Stimulated activated CD4-positive, alpha-beta T cell treated with anti-CD3 and anti-CD28 coated beads, Interleukin-1b, Interleukin-23, amount 100 ng/mL, for 48 hours (primary cell): ENCODE data around the gene GNG4.

Experiments used
- DNase-seq: peaks from one replicate; pipeline ENCODE4 v3.0.0-alpha.2; 2020

Gene GNG4

DNA sequence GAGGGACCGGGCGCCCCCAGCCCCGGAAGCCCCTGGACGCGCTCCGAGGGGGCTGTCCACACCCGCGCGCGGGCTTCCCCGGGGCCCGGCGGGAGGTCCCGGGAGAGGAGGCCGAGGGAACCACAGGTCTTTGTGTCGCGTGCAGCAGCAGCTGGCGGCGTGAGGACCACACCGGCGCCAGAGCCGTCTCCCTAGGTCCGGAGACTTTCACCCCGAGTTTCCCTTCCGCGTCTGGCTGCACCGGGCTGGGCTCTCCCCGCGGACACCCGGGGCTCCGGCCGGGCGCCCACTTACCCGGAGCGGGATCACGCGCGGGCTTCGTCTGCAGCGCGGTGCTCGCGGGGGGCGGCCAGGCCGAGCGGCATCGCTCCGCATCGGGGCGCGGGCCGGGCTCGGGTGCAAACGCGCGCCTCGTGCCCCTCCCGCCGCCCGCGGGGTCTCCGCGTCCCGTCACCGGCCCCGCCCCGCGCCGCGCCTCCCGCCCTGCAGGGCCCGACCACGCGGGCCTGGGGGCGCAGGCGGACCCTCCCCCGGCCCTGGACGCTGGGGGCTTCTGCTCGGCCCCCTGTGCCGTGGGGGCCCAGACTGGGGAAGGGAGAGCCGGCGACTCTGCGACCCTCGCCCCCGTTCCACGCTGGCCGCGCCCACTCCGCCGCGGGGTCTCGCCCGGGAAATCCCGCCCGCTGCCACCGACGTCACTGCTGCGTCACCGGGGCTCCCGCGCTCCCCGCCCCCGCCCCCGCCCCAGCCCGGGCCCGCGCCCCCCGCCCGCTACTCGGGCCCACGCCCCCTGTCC, at the start of gene GNG4:
TSS of gene GNG4 (minus strand) at position 417 of the 796 bp plus-strand sequence. CDS start 65,946 bp downstream, outside the sequence.
- DNase-seq = no peak

DNA sequence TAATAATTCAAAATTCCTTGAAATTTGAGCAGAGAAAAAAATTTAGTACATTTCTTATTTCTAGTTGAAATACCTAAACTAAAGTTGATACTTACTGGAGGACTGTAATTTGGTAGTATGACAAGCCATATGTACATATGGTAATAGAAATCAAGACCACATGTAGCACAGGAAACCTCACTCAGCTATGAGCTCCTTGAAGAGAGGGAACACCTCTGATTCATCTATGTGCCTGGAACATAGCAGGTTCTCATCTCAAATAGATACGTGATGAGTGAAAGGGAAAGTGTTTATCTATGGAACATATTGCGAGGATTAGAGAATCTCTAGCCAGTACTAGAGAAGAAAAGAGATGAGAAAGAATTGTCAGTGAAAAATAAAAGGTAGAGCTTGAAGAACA, 47.9 kb upstream of the GNG4 start:
- DNase-seq = peak; percentile 8

DNA sequence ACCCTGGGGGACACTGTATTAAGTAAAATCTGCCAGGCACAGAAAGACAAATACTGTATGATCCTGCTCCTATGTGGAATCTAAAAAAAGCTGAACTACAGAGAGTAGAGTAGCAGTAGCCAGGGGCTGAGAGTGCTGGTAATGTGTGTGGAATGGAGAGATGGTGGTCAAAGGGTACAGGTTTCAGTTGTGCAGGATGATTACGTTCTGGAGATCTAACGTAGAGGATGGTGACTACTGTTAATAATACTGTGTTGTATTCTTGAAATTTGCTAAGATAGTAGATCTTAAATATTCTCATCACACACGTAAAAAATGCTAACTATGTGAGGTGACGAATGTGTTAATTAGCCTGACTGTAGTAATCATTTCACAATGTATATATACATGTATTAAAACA, 39.8 kb upstream of the GNG4 start:
- DNase-seq = no peak

DNA sequence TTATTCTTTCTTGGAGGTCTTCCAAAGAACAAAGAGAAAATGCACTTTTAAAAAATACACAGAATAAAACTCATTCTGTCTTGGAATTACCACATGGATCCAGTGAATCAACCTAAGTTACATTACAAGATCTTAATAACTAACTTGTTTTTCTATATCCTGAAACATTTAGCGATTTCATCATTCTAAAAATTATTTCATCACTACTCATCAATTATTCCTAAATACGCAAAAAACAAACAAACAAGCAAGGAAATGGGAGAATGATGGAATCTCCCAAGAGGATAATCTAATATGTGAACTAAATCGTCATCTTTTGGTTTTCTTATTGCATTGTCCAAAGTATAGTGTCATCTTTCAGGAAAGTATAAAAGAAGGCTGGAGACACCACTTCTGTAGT, 38.5 kb upstream of the GNG4 start:
- no peak for DNase-seq

DNA sequence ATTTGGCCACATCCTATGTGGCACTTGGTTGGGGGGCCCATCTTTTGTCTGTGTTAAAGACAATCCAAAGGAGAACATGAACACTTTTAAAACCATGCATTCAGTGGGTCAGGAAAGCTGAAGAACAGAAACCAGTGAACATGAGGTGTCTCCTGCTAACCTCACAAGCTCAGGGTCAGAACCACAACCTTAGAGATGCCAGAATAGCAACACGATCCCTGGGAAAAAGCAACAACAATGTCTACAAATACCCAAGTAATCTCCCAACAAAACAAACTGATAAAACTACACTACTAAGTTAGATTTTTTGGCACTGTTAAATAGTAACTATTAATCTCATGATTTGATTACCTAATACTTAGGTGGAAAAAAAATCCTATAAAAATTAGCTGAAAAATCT, 34.1 kb upstream of the GNG4 start:
- DNase-seq = no peak

DNA sequence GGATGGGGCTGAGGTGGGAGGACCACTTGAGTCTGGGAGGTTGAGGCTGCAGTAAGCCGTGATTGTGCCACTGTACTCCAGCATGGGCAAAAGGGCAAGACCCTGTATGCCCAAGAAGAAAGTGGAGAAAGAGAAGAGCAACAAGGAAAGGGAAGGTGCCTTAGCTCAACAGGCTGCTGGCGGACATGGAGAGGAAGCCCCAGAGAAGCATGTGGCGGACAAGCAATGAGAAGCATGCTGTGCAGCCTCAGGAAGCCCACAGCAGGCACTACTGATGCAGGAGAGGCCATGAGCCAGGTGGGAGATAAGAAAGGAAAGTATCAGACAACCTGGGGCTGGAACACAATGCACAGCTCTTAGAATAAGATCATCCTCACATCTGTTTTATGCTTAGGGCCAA, 32.6 kb upstream of the GNG4 start:
- DNase-seq = no peak

DNA sequence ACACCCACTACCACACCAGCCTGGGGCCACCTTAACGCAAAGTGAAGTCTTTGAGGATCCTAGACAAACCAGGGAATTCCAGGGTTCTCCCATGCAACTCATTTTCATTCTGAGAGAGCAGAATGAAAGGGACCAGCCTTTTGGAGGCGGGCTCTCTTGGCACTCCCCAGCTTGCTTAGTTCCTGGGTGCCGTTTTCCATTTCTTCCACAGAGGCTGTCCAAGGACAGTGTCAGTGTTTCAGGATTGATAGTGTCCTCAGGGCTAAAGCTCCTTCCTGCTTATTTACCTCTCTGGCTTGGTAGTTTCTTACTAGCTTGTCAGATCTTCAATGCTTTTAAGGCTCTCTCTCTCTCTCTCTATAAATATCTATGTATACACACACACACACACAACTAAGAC, 30.1 kb upstream of the GNG4 start:
- DNase-seq = no peak

DNA sequence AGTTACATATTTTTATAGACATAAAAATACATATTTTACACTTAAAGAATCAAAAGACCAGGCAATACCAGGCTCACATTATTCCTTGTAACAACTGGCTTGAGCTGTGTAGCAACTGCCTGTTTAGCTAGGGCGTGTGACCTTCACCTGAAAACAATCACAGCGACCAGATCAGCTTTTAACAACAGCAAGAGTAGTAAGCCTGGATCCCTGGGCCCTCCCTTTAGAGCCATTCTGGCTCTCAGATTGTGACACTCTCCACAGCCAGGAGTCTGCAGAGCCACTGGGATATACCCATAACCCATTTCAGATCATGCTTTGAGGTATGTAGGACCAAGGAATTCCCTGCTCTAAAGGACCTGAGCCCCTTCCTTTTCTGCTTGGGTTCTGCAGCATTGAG, 29.4 kb upstream of the GNG4 start:
- DNase-seq = no peak

DNA sequence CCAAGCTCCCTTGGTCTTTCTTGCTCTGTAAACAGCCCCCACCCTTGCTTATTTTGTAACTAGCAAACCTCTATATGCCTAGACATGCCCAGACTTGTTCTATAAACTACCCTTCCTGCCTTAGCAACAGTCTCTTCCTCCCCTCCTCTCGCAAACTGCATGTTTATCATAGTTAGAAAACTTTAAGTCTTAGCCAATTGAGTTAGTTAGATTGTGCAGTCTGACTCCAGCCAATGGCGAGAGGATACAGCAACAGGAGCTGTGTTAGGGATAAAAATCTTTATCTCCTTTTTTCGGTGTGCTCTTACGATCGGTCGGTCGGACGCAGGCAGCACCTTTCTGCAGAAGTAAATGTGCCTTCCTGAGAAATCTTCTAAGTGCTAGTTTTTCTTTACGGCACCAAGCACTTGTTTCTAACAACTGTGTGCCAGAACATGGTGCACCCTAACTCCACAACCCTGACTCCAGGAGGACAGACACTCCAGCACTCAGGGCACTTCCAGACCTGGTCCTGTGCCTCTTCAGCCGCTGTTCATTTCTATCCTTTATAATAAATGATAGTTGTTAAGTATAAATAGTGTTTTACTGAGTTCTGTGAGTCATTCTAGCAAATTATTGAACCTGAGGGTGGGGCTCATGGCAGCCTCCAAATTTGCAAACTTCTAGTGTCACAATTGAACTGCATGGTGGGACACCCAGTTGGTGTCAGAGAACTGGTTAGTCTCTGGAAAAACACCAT, 25.7 kb upstream of the GNG4 start:
- DNase-seq = no peak

DNA sequence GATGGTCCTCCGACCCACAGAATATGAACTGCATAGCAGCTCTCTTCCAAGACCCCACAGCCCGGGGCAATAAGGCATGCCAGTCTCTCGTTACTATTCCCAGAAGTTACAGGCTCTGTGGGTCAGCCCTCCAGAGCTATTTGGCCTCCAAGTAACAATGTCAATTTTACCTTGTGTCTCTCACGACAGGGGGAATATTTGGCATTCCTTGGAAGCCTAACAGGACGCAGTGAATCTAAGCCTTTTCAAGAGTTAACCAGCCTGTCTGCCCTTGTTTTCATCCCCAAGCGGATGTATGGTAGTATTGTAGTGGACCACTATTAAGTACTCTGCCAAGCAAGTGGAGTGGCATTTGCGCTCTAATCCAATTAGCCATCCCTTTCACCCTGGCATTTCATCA, 24.4 kb upstream of the GNG4 start:
- DNase-seq = no peak

DNA sequence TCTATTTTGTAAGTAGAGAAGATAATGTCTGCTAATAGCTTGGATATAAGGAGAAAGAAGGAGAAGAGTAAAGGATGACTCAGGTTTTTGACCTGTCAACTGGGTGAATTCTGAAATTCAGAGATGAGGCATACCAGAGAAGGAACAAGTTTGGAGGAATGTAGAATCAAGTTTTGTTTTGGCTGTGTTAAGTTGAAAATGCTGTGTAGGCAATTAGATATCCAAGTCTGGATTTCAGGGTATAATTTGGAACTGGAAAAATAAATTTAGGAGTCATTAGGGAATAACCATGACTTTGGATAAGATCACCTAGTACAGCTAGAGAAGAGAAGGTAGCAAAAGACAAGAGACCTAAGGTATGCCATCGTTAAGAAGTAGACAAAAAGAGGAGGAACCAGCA, 22.4 kb upstream of the GNG4 start:
- no peak for DNase-seq

DNA sequence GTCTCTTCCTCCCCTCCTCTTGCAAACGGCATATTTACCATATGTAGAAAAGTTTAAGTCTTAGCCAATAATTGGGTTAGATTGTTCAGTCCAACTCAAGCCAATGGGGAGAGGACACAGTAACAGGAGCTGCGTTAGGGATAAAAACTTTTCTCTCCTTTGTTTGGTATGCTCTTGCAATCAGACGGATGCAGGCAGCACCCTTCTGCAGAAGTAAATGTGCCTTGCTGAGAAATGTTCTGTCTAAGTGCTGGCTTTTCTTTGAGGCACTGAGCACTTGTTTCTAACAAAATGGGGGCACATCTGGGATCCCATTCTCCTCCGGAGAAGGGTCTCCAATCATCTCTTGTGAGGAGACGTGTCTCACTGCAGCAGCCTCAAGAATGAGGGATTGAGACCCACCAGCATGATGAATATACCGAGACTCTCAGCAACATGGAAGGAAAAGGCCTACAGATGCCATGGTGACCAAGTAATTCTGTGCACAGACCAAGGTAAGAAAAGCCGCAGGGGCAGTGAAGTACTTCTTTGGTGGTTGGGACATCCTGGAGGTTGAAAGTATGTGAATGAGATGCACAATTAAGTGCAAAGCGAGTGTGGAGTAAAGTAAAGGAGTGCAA, 20.7 kb upstream of the GNG4 start:
- no peak for DNase-seq

DNA sequence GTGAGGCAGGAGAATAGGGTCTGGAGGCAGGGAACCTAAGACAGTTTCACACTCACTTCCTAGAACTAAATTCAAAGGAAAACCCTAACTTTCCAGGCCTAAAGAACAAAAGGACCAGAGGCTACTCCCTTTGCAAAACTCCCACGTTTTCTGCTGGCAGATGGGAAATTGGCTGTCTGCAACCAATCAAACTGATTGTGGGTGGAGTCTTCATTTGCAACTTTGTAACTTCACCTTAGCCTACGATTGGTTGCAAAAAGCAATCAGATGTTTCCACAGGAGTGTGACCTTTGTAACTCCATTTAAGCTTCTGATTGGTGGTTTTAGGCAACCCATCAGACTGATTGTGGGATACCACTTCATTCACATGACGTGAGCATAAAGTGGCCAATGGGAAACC, 19.7 kb upstream of the GNG4 start:
- no peak for DNase-seq

DNA sequence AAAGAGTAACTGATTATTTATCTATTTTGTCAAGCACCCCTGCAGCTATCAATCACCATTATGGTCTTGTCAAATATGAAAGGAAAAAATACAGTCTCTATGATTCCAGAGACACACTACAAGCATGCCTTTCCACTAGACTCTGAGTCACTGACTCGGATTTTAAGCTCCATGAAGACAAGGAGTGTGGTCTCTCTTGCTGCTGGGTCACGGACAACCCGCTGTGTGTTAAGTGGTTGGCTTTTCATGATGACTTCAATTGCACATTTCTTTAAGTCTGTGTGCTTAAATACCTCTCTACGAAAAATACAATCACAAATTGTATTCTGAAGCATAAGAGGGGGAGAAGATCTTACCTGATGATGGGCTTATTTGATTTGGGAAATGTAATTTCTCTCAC, 14.0 kb upstream of the GNG4 start:
- no peak for DNase-seq

DNA sequence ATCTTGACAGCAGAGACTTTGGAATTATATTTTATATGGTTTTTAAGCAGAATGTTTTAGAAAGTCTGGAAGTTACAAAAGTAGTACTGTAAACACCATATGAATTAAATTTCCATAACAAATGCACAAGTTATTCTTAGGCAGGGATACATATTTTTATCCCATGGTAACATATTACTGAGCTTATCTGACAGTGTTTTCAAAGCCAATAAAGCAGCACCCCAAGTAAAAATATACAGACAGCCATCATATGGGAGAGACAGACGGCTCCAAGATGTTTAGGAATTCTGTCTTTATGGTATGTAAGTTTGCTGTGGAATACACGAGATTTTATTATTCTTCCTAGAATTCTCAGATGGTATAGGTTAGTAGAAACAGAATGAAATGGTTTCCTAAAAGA, 12.0 kb upstream of the GNG4 start:
- no peak for DNase-seq

DNA sequence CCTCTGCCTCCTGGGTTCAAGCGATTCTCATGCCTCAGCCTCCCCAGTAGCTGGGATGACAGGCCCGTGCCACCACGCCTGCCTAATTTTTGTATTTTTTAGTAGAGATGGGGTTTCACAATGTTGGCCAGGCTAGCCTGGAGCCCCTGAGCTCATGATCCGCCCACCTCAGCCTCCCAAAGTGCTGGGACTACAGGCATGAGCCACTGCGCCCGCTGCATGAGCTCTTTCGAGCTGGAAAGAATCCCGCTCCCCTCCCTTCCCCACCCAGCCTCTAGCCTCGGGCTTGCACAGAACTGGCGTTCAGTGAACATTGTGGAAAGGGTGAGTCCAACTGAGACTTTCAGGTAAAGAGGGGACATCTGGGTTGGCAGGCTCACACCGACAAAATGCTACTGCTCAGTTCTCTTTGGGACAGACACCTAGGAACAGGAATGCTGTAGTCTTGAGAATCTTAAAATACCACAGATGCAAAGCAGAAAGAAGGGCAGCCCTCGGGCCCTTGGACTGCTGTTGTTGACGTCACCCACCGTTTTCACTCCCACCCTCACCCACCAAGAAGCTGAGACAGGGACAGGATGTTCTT, 9.7 kb upstream of the GNG4 start:
- DNase-seq = no peak

DNA sequence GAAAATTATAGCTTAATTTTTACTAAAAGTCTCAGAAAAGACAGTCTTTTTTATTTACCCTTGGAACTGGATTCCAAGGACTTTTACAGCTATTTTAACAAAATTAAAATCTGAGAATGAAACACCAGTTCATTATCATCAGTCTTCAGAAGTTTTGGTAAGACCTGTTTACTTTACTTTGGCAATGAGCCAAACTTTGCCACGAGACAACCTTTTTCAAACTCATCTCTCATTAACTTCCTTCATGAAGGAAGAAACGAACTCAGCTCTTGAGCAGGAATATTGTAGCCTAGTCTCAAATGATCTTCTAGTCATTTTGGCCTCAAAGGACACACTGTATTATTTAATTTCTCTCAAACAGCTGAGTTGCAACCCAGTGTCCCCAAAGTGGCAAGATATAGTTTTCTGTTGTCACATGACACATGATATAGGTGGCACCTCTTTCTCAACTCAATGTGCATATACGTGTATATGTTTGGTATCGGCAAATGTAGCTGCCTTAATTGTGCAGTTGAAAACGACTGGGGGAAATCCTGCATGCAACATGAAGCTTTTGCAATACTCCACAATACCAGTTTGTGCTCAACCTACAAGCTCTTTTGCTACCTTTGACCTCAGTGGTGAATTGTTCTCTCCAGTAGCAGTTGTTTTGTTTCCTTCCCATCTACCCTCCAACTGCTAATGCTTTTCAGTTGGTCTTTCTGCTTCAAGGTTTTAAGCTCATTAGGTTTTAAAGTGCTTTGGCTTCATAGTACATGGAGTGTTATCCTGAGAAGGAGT, 8.4 kb upstream of the GNG4 start:
- DNase-seq = no peak

DNA sequence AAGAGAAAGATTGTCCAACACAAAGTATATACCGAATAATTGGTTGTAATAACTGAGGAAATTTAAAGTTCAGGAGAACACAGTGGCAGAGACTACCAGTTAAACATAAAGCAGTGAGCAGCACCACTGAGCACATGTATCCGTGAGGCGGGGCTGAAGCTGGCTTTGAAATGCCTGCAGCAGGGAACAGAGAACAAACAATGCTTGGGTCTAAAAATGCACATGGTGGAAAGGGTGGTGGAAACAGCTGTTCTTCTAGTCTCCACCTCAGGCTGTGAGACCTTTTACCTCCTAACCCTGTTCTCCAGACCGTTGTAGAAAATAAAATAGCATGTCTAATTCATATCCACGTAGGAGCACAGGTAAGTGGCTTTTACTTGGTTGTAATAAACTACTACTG, 7.7 kb upstream of the GNG4 start:
- no peak for DNase-seq

DNA sequence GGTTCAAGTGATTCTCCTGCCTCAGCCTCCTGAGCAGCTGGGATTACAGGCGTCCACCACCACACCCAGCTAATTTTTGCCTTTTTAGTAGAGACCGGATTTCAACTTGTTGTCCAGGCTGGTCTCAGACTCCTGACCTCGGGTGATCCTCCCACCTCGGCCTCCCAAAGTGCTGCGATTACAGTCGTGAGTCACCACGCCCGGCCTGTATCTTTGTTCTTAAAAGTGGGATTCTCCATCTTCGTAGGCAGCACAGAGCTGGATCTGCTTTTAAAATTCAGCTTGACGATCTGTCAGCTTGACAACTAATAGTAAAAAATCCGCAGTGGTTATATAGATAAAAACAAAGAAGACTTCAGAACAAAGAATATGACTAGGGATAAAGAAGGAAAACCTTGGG, 2.8 kb upstream of the GNG4 start:
- DNase-seq = no peak

DNA sequence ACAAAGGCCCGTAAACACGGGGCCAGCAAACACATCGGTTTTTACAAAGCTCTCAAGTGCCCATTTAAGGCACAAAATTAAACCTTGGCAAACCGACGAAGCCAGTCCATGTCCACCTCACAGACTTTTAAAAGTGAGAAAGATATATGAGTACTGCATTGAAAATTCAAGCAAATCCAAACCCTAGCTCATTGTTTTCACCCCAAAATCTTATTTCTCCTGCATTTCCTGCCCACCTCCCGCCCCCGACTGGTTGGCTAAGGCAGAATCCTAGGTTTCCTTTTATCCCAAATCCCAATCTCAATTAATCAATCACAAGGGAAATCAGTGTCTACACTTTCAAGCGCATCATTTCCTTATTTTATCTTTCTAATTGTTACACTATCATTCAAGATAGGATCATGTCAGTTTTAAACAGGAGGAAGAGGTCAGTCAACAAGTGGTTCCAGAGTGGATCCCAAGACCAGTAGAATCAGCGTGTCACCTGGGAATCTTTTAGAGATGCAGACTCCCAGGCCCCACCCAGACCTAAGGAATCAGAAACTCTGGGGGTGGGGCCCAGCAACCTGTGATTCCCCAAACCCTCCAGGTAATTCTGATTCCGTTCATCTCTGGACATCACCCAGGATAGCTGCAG, 1.7 kb upstream of the GNG4 start:
- no peak for DNase-seq

DNA sequence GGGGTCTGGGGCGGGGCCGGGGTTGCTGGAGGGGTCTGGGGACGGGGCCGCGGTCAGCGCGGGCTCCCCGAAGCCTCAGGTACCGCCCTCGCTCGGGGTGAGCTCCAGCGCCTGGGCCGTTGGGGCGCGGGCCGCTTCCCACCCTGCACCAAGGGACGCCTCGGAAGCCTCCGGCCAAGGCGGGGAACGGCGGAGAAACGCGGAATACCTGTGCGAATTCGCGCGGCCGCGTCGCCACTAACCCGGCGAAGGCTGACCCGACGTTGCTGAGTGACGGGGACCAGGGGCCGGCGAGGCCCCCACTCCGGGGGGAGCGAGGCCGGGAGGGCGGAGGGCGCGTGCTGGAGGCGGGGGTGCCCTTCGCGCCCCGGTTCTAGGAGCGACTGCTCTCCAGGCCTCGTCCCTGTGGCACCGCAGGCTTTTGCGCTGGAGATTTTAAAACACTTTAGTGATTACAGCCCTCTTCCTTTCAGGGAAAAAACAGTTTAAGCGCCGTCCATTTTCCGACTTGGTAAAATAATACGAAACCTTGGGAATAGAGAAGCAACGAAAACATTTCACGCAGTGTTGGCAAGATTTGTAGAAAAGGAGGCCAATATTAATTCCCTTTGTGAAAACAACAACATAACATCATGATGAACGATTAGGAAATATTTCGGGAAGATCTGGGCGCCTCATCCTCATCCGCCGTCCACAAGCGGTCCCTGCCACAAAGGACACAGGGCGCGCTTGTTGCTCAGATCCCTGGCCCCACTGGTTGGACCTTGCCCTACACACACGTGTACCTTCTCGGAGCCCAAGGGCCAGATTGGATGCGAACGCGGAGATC, 971 bp upstream of the GNG4 start:
- no peak for DNase-seq

DNA sequence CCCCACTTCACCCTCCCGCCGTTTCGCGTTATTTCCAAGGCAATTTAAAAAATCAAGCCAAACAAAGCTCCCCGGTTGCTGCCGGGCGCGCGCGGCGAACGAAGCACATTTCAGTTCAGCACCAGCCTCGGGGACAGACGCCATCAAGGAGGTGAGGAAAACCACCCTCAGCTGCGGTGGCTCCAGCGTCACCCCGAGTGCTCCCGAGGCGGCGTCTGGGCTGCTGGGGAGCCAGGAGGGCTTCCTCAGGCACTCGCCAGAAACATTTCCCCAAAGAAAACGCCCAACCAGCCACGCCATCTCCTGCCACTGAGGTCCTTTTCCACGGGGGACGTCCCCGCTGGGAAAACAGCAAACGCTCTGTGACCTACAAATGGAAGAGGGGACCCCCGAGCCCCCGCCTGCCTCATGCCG, 623 bp downstream of the GNG4 start:
- DNase-seq = peak; percentile 59
